ENCODE measurements around the gene NEUROD6. TPM values are rescaled to one million over a fixed set of nuclear protein-coding genes. Genes with fewer than 3 reads are reported as not detected.

NEUROD6 gene
- total and polyA plus RNA-seq, 2 experiments from 2014 or later = not detected

DNA sequence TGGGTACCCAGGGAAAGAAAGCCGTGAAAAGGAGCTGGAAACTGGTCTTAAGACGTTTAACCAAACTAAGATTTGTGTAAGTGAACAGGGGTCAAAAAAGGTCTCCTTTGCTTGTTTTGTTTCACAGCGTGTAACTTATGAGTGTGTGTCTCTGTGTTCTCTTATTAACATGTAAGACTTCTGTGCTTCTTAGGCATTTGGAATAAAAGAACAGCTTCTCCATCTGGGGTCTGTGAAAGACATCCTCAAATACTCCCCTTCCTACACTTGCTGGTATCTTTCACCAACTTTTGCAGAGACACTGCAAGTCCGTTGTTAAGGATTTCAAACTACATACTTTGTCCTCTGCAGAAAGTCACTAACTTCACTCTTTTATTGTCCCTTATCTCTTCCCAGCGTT is 615 bp upstream of the NEUROD6 start (continued):
- TF ChIP-seq, protein P1, sequence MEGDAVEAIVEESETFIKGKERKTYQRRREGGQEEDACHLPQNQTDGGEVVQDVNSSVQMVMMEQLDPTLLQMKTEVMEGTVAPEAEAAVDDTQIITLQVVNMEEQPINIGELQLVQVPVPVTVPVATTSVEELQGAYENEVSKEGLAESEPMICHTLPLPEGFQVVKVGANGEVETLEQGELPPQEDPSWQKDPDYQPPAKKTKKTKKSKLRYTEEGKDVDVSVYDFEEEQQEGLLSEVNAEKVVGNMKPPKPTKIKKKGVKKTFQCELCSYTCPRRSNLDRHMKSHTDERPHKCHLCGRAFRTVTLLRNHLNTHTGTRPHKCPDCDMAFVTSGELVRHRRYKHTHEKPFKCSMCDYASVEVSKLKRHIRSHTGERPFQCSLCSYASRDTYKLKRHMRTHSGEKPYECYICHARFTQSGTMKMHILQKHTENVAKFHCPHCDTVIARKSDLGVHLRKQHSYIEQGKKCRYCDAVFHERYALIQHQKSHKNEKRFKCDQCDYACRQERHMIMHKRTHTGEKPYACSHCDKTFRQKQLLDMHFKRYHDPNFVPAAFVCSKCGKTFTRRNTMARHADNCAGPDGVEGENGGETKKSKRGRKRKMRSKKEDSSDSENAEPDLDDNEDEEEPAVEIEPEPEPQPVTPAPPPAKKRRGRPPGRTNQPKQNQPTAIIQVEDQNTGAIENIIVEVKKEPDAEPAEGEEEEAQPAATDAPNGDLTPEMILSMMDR (conservative IDR thresholded peaks at IDR 0.05; ENCODE audit: low read depth in 2 of 2) = no peak
- TF ChIP-seq ETS1 (IDR thresholded peaks at IDR 0.05) (no peak), REST (IDR thresholded peaks at IDR 0.05; ENCODE audit: unreplicated experiment) (no peak), POLR2AphosphoS5 (IDR thresholded peaks at IDR 0.05; ENCODE audit: low read depth) (no peak), JUNB (IDR thresholded peaks at IDR 0.05; ENCODE audit: unreplicated experiment) (no peak), ZNF114 (CRISPR knock-in tag; IDR thresholded peaks at IDR 0.05) (no peak), STAT1 (IDR thresholded peaks at IDR 0.05; ENCODE audit: unreplicated experiment) (no peak), EZH2 (IDR thresholded peaks at IDR 0.05; ENCODE audit: low read depth, unreplicated experiment) (no peak), CREB1 (CRISPR knock-in tag; IDR thresholded peaks at IDR 0.05; ENCODE audit: low read depth) (no peak), EZH2phosphoT487 (IDR thresholded peaks at IDR 0.05; ENCODE audit: unreplicated experiment) (no peak)

GRCh38 chr7:31340051-31340450 is 475 bp downstream of the NEUROD6 start:
- Mint-ChIP-seq H3K9me3 (no peaks in the 10 kb centered on the region), H3K36me3 (ENCODE audit: low read depth) (no peaks in the 10 kb centered on the region), H3K4me1 (no peaks in the 10 kb centered on the region; the same call in 2 of the 3 replicates), H3K27me3 (ENCODE audit: insufficient read depth, low read depth, poor library complexity) (peaks cover 21% of the 10 kb centered on the region), H3K27ac (no peak overlapping the region), H3K4me3 (no peak overlapping the region)
- Histone ChIP-seq H3K79me2 (replicated peaks; ENCODE audit: insufficient read depth) (no peaks in the 10 kb centered on the region), H3K4me2 (no peak overlapping the region), H2AFZ (no peak overlapping the region), H3K9me2 (ENCODE audit: insufficient read depth) (no peaks in the 10 kb centered on the region), H3K27ac (ENCODE audit: low read depth) (no peak overlapping the region), H3K36me3 (ENCODE audit: insufficient read depth) (no peaks in the 10 kb centered on the region), H3K4me1 (ENCODE audit: insufficient read depth) (peaks cover 7% of the 10 kb centered on the region; the same call in 1 of the 2 replicates), H3F3A (replicated peaks; ENCODE audit: low read depth) (no peaks in the 10 kb centered on the region; the same call in 1 of the 2 replicates), H3K27me3 (ENCODE audit: insufficient read depth) (peaks cover 31% of the 10 kb centered on the region), H3K4me3 (no peak overlapping the region), H4K20me1 (replicated peaks; ENCODE audit: insufficient read depth) (no peaks in the 10 kb centered on the region)
- no peak for DNase-seq (ENCODE audit: low spot score)
- no peak for ATAC-seq
- TF ChIP-seq EZH2phosphoT487 (IDR thresholded peaks at IDR 0.05; ENCODE audit: unreplicated experiment) = no peak
- no peak for TF ChIP-seq STAT1 (IDR thresholded peaks at IDR 0.05; ENCODE audit: unreplicated experiment)
- TF ChIP-seq, protein P1 (conservative IDR thresholded peaks at IDR 0.05; ENCODE audit: low read depth in 2 of 2) = no peak
- no peak for TF ChIP-seq ETS1 (IDR thresholded peaks at IDR 0.05)
- TF ChIP-seq ZNF331 (CRISPR knock-in tag; IDR thresholded peaks at IDR 0.05; ENCODE audit: low read depth) = no peak

Measured in GM23338 (cell line).